Smooth muscle cell (in vitro differentiated cells): ENCODE measurements around the gene KREMEN1. TPM values are rescaled to one million over a fixed set of nuclear protein-coding genes. Genes with fewer than 3 reads are reported as not detected.

Experiments used
- DNase-seq: peaks from one replicate; lab custom pipeline; 2025; ENCODE audit not compliant: unreplicated experiment; lab: John Stamatoyannopoulos, UW
- H2AFZ ChIP-seq: fragments of 200-600 bp; sonication (generic); 2 replicates; pipeline ENCODE4 v1.6.0; 2016; ENCODE audit warnings: antibody characterized with exemption, low read depth, mild to moderate bottlenecking
- H3F3A ChIP-seq: fragments of 200-600 bp; sonication (generic); 2 replicates; pipeline ENCODE4 v1.6.0; 2017; ENCODE audit warnings: antibody characterized with exemption, low read depth
- H3K27ac ChIP-seq: fragments of 200-600 bp; sonication (generic); 2 replicates; pipeline ENCODE4 v1.5.1; 2016; ENCODE audit warnings: low read depth, mild to moderate bottlenecking
- H3K27me3 ChIP-seq: fragments of 200-600 bp; sonication (generic); 2 replicates; pipeline ENCODE4 v1.6.1; 2016; ENCODE audit warnings: low read depth, mild to moderate bottlenecking
- H3K36me3 ChIP-seq: fragments of 200-600 bp; sonication (generic); 2 replicates; pipeline ENCODE4 v1.5.1; 2016; ENCODE audit warnings: low read depth
- H3K4me1 ChIP-seq: fragments of 200-600 bp; sonication (generic); 2 replicates; pipeline ENCODE4 v1.5.1; 2016; ENCODE audit warnings: low read depth
- H3K4me2 ChIP-seq: fragments of 200-600 bp; sonication (generic); 2 replicates; pipeline ENCODE4 v1.6.0; 2016; ENCODE audit warnings: mild to moderate bottlenecking
- H3K4me3 ChIP-seq: fragments of 200-600 bp; sonication (generic); 2 replicates; pipeline ENCODE4 v1.5.1; 2016; ENCODE audit warnings: mild to moderate bottlenecking
- H3K79me2 ChIP-seq: fragments of 200-600 bp; sonication (generic); 2 replicates; pipeline ENCODE4 v1.6.0; 2016; ENCODE audit warnings: low read depth, mild to moderate bottlenecking
- H3K9ac ChIP-seq: fragments of 200-600 bp; sonication (generic); 2 replicates; pipeline ENCODE4 v1.6.0; 2016; ENCODE audit warnings: low read depth
- H3K9me3 ChIP-seq: fragments of 200-600 bp; sonication (generic); replicated peaks from 2 replicates; pipeline ENCODE4 v1.5.1; 2016; ENCODE audit warnings: low read depth
- H4K20me1 ChIP-seq: fragments of 200-600 bp; sonication (generic); 2 replicates; pipeline ENCODE4 v1.6.0; 2016; ENCODE audit warnings: low read depth
- WGBS: methylation state at CpG from one replicate; pipeline ENCODE4 v1.1.7; 2016; ENCODE audit warnings: low lambda C conversion rate; 5-methylcytosine and 5-hydroxymethylcytosine counted together
- polyA plus RNA-seq: library from polyadenylated mRNA; unstranded; fragments of >200 nt; fragmentation: Nextera tagmentation; extraction: Ambion mirVana; gene quantifications from 2 replicates; pipeline ENCODE4 v1.2.1, GENCODE V29; 2016
- total RNA-seq: library from RNA; depleted of rRNA; stranded (reverse); fragments of >200 nt; gene quantifications from 2 replicates; pipeline ENCODE4 v1.2.3, GENCODE V29; 2014
- TF ChIP-seq, protein P1 (sequence below): fragments of 200-600 bp; sonication (generic); IDR thresholded peaks from 2 replicates; pipeline ENCODE4 v1.5.1; 2017; ENCODE audit warnings: borderline replicate concordance, mild to moderate bottlenecking, antibody characterized with exemption; ENCODE audit not compliant: insufficient read depth, poor library complexity, severe bottlenecking

KREMEN1 gene
- total and polyA plus RNA-seq, 2 experiments from 2014 or later, result 6.0 to 6.8 TPM

DNA sequence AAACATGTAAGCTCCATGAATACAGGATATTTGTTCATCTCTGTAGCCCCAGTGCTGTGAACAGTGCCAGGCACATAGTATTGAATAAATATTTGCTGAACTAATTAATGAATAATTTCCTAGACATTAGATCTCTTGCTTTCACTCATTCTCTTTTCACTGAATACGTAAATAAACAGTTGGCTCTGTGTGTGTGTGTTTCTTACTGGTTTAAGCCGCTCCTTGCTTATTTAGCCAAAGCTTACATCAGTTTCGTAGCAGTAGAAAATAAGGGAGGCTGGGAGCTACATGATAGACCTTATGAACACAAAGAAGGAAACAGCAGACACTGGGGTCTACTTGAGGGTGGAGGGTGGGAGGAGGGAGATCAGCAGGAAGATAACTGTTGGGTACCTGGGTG, 17.2 kb downstream of the KREMEN1 start:
- H3K9me3 ChIP-seq, result no peaks in the 10 kb centered on the region
- H3K9ac ChIP-seq, result no peak overlapping the region
- H3K36me3 ChIP-seq, result no peaks in the 10 kb centered on the region
- TF ChIP-seq, protein P1, sequence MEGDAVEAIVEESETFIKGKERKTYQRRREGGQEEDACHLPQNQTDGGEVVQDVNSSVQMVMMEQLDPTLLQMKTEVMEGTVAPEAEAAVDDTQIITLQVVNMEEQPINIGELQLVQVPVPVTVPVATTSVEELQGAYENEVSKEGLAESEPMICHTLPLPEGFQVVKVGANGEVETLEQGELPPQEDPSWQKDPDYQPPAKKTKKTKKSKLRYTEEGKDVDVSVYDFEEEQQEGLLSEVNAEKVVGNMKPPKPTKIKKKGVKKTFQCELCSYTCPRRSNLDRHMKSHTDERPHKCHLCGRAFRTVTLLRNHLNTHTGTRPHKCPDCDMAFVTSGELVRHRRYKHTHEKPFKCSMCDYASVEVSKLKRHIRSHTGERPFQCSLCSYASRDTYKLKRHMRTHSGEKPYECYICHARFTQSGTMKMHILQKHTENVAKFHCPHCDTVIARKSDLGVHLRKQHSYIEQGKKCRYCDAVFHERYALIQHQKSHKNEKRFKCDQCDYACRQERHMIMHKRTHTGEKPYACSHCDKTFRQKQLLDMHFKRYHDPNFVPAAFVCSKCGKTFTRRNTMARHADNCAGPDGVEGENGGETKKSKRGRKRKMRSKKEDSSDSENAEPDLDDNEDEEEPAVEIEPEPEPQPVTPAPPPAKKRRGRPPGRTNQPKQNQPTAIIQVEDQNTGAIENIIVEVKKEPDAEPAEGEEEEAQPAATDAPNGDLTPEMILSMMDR, result no peak
- no peaks in the 10 kb centered on the region for H3K79me2 ChIP-seq
- no peaks in the 10 kb centered on the region for H3F3A ChIP-seq
- peaks cover 3% of the 10 kb centered on the region for H4K20me1 ChIP-seq
- H3K27me3 ChIP-seq, result no peaks in the 10 kb centered on the region
- no peak overlapping the region for H3K4me2 ChIP-seq
- 92% methylated on average over 3 of the region's 3 CpGs for WGBS
- no peak overlapping the region for H3K27ac ChIP-seq
- no peak overlapping the region for H3K4me3 ChIP-seq
- no peaks in the 10 kb centered on the region for H3K4me1 ChIP-seq
- no peak overlapping the region for H2AFZ ChIP-seq
- no peak for DNase-seq

DNA sequence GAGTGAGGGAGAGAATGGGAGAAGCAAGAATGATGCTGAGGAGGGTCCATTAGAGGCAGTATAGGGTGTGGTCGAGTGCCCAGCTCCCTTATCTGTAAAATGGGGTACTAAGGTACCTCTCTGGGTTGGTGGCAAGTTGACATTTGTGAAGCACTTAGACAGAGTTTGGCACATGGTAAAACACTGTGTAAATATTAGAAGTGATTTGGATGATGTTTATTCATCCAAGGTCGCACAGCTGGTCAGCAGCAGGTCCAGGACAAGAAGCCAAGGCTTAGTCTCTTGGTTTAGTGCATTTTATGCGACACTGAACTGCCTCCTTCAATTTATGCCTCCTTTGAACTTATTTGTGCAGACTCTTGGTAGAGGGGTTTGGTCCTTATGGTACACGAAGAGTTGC, 19.4 kb downstream of the KREMEN1 start:
- no peak overlapping the region for H2AFZ ChIP-seq
- no peak overlapping the region for H3K4me2 ChIP-seq
- DNase-seq, result no peak
- H3K9ac ChIP-seq, result no peak overlapping the region
- TF ChIP-seq, protein P1, result no peak
- peaks cover under 1% of the 10 kb centered on the region for H4K20me1 ChIP-seq
- no peaks in the 10 kb centered on the region for H3F3A ChIP-seq
- no peaks in the 10 kb centered on the region for H3K36me3 ChIP-seq
- WGBS, result 97% methylated on average over 4 of the region's 4 CpGs
- H3K9me3 ChIP-seq, result no peaks in the 10 kb centered on the region
- peaks cover 9% of the 10 kb centered on the region for H3K4me1 ChIP-seq
- H3K4me3 ChIP-seq, result no peak overlapping the region
- no peak overlapping the region for H3K27ac ChIP-seq
- no peaks in the 10 kb centered on the region for H3K27me3 ChIP-seq
- H3K79me2 ChIP-seq, result no peaks in the 10 kb centered on the region

DNA sequence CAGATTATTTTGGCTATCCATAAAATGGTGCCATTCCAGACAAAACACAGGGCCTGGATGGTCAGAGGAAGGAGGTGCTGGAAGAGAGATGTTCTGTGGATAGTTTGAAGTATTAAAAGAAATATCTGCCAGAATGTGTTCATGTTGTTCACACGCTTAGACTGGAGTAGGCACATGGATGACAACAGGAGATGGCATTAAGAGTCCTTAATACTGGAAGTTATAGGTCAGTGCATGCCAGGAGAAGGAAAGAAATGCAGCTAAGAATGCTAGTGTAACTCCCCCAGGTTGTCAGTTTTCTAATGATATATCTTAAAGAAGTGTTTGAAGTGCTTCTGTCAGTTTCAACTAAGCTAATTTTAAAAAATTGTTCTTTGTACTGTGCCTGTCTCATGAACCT, 20.2 kb downstream of the KREMEN1 start:
- H2AFZ ChIP-seq, result no peak overlapping the region
- WGBS, result 97% methylated on average over 1 of the region's 1 CpG
- H3K79me2 ChIP-seq, result no peaks in the 10 kb centered on the region
- no peaks in the 10 kb centered on the region for H3K9me3 ChIP-seq
- no peaks in the 10 kb centered on the region for H4K20me1 ChIP-seq
- H3K4me2 ChIP-seq, result no peak overlapping the region
- H3K9ac ChIP-seq, result no peak overlapping the region
- no peak for DNase-seq
- TF ChIP-seq, protein P1, result no peak
- H3K4me1 ChIP-seq, result peaks cover 11% of the 10 kb centered on the region
- H3F3A ChIP-seq, result no peaks in the 10 kb centered on the region
- no peak overlapping the region for H3K27ac ChIP-seq
- no peaks in the 10 kb centered on the region for H3K36me3 ChIP-seq
- H3K27me3 ChIP-seq, result no peaks in the 10 kb centered on the region
- no peak overlapping the region for H3K4me3 ChIP-seq

DNA sequence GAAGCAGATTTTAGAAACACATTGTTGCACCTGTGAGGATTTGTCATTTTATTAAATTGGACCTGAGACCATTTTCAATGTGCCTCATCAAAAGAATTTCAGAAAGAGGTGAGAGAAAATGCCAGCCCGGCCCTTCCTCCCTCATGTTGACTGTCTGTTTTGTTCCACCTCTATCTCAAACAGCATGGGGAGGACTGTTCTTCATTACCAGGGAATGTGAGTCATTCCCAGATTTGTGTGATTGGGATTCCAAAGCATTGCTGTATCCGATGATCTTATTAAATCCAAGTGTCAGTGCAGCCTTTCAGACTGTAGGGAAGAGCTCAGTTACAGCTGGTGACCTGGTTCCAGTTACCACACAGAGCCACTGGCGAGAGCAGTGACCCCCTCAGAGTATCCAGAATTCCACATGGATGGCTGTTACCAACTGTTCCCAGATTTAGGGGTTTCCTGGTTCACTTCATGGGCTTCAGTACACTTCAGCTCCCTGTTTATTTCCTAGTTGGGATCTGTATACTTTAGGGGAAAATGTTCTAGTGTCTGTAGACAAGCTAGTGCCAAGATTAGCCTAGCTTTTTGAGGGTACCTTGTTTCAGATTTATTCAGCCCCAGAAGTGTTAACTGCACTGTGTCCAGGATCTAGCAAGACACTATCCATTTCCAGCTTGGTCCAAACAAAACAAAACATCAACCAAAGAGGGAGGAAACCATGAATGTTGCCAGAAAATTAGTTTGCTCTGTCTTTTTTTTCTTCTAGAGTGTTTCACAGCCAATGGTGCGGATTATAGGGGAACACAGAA, 20.9 kb downstream of the KREMEN1 start:
- no peak overlapping the region for H3K4me3 ChIP-seq
- H3K4me2 ChIP-seq, result no peak overlapping the region
- H2AFZ ChIP-seq, result no peak overlapping the region
- DNase-seq, result no peak
- TF ChIP-seq, protein P1, result no peak
- peaks cover 11% of the 10 kb centered on the region for H3K4me1 ChIP-seq
- H3K9me3 ChIP-seq, result no peaks in the 10 kb centered on the region
- no peaks in the 10 kb centered on the region for H4K20me1 ChIP-seq
- H3K79me2 ChIP-seq, result no peaks in the 10 kb centered on the region
- no peak overlapping the region for H3K27ac ChIP-seq
- H3K9ac ChIP-seq, result no peak overlapping the region
- H3K27me3 ChIP-seq, result no peaks in the 10 kb centered on the region
- 49% methylated on average over 4 of the region's 4 CpGs for WGBS
- H3K36me3 ChIP-seq, result no peaks in the 10 kb centered on the region
- H3F3A ChIP-seq, result no peaks in the 10 kb centered on the region
